ENCODE results near the gene MAPK14.

Gene MAPK14

DNA sequence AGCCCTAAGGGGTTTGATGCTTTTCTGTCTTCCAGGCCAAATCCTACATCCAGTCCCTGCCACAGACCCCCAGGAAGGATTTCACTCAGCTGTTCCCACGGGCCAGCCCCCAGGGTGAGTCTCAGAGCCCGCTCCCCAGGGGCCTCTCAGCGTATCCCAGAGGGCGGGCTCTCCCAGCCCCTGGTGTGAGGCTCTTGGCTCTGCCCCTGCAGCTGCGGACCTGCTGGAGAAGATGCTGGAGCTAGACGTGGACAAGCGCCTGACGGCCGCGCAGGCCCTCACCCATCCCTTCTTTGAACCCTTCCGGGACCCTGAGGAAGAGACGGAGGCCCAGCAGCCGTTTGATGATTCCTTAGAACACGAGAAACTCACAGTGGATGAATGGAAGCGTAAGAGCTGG, 111.1 kb downstream of the MAPK14 start:
- no peak for DNase-seq (ENCODE audit: low read depth)

DNA sequence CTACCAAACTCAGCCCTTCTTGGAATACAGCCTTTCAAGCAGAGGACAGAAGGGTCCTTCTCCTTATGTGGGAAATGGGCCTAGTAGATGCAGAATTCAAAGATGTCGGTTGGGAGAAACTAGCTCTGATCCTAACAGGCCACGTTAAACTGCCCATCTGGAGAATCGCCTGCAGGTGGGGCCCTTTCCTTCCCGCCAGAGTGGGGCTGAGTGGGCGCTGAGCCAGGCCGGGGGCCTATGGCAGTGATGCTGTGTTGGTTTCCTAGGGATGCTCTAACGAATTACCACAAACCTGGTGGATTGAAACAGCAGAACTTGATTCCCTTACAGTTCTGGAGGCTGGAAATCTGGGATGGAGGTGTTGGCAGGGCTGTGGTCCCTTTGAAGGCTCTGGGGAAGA, 111.8 kb downstream of the MAPK14 start:
- no peak for DNase-seq (ENCODE audit: low read depth)

- no peak for DNase-seq (ENCODE audit: low read depth)
These were observed 112.5 kb downstream of the MAPK14 start for GRCh38 chr6:36139991-36140710.

DNA sequence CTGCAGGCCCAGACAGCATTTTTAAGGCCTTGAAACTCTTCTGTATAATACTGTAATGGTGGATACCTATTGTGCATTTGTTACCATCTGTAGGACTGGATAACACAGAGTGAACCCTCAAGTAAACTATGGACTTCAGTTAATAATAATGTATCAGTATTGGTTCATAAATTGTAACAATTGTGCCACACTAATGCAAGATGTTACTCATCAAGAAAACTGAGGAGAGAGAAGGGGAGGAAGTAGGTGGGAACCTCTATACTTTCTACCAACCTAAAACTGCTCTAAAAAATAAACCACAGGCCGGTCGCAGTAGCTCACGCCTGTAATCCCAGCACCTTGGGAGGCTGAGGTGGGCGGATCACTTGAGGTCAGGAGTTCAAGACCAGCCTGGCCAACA, 113.5 kb downstream of the MAPK14 start:
- no peak for DNase-seq (ENCODE audit: low read depth)

DNA sequence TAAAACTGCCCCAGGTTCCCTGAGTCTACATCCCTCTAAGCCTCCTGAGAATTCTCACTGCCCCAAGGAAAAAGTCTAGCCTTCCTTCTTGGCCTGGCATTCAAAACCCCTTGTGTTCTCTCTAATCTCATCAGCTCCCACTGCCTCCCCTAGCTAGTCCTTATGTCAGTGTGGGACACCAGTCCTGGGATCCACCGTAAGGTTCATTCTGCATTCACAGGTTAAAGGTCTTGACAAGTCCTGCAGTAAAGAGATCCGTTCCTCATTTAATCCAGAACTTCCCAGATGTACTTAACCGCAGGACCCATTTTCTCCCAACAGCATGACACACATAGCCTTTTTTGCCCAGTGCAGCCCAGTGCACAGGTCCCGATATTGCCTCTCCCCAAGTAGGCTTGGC, 114.4 kb downstream of the MAPK14 start:
- DNase-seq (ENCODE audit: low read depth) = no peak

DNA sequence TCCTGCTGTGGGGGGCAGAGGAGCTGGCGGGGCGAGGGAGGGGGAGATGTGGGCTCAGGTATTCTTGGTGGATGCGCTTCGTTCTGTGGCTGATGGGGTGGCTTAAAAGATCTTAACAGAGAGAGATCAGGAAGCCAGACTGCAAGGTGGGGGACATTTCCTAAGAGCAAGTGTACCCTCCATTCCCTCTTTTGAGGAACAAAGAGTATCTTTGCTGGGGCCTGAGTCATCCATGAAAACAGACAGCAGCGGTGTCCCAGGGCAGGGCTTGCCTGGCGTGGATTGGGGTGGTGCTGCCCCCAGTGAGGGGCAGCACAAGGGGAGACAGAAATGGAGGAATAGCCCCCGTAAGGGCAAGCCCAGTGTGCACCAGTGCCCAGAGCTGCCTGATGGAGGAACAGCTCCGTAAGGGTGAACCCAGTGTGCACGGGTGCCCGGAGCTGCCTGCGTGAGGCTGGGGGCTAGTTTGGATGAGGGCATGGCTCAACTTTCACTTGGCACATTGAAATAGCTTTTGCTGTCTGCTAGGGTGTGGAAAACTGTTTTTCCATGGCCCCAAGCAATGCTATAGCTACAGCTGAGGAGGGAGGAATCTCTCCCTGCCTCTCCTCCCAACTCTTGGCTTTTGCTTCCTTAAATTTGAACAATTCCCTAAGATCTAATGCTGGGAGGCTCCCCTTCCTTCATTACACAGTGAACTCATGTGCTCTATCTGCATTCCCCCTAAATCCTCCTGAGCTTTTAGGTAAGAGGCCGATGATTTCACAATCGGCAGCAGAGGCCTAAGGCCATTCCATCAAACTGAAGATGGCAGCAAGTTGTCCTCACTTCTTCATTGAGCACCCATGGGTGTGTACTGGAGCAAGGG, 115.6 kb downstream of the MAPK14 start:
- DNase-seq (ENCODE audit: low read depth) = no peak

- DNase-seq (ENCODE audit: low read depth) = no peak
These were observed 117.9 kb downstream of the MAPK14 start for GRCh38 chr6:36145495-36145894.

- no peak for DNase-seq (ENCODE audit: low read depth)
These were observed 119.7 kb downstream of the MAPK14 start for GRCh38 chr6:36147294-36147693.

GRCh38 chr6:36149476-36149875, 121.9 kb downstream of the MAPK14 start:
- no peak for DNase-seq (ENCODE audit: low read depth)

GRCh38 chr6:36150283-36150682, 122.7 kb downstream of the MAPK14 start:
- DNase-seq (ENCODE audit: low read depth) = no peak

DNA sequence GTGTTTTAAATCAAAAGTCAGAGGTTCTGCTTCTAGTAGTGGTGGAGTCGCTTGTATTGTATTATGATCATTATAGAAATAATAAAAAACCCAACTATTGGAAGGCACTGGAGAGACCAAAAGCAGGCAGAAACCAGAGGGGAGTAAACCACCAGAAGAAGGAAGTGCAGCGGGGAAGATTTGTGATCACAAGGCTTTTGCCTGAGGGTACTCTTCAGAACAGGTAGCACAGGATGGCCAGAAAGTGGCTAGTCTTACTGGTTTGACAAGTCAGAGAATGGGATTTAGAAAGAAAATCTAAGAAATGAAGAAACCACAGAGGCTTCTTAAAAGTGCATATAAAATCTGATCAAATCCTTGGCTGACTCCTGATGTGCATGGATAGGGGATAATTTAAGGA, 126.7 kb downstream of the MAPK14 start:
- DNase-seq (ENCODE audit: low read depth) = no peak

DNA sequence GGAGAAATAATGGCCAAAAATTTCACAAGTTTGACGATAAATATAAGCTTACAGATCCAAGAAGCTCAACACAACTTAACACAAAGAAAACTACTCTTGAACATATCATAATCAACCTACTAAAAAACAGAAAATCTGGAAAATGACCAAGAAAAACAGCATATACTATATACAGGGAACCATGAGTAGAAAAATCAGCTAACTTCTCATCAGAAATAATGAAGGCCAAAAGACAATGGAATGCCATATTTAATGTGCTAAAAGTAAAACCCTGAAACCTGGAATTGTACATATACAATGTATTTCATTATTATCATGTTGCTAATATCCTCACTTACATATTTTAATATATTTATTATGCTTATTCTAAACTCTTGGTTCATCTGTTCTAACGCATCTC, 128.1 kb downstream of the MAPK14 start:
- no peak for DNase-seq (ENCODE audit: low read depth)

GRCh38 chr6:36160147-36160760, 132.6 kb downstream of the MAPK14 start:
- no peak for DNase-seq (ENCODE audit: low read depth)

Measured in stimulated activated CD4-positive, alpha-beta T cell treated with anti-CD3 and anti-CD28 coated beads, Interleukin-2, amount 100 ng/mL, for 4 hours (primary cell).